Upper lobe of left lung (tissue), 4 donors: ENCODE results near the gene TM4SF1.

Experiments used
- POLR2A ChIP-seq, 4 donors: fragments of 450-650 bp; IDR thresholded peaks; one replicate each; pipeline ENCODE4 v1.5.1; 2016 to 2017; ENCODE audit warnings: antibody characterized with exemption in 4 of 4, mild to moderate bottlenecking in 2 of 4
- TF ChIP-seq, protein P1 (sequence below), 6 experiments: fragments of 450-650 bp in 4 of 6; fragments of 200-600 bp in 2 of 6; sonication (generic) in 2 of 6; IDR thresholded peaks; one replicate each; pipeline ENCODE4 v1.5.1; 2016 to 2019; ENCODE audit warnings: antibody characterized with exemption in 6 of 6

DNA sequence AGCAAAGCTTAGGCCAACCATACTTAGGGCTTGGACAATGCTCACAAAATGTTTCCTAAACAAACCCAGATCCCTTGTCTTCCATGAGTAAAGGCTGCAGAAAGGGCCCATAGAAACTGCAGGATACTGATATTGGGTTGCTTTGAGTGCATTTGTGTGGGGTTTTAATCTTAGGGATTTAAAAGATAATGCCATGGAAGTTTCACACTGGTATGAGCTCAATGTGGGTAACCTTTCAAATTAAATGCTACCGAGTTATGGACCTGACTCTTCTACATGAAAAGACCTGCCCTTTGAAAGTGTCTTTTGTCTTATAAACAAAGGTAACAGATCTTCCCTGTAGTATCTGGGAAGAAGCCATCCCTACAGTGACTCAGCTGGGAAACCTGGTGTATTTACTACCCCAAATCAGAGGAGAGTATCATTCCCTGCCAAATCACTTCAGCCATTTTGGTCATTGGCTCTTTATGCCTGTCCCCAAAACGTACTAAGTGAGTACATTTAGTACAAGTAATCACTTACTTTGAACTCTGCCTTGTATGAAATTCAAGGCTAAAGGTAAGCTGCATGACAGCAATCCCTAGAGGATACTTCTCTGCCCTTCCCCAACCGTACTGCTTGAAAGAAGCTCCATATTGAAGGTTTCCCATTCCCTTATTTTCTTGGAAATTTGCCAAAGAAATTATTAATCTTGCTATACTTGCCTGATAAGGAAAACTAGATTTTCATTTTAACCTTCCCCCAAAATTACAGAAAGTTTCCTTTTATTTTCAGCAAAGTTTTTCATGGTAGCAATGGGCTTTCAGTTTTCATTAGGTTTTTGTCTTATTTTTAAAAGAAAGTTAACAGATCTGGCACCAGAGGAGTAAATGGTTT, 7.2 kb downstream of the TM4SF1 start:
- TF ChIP-seq, protein P1, sequence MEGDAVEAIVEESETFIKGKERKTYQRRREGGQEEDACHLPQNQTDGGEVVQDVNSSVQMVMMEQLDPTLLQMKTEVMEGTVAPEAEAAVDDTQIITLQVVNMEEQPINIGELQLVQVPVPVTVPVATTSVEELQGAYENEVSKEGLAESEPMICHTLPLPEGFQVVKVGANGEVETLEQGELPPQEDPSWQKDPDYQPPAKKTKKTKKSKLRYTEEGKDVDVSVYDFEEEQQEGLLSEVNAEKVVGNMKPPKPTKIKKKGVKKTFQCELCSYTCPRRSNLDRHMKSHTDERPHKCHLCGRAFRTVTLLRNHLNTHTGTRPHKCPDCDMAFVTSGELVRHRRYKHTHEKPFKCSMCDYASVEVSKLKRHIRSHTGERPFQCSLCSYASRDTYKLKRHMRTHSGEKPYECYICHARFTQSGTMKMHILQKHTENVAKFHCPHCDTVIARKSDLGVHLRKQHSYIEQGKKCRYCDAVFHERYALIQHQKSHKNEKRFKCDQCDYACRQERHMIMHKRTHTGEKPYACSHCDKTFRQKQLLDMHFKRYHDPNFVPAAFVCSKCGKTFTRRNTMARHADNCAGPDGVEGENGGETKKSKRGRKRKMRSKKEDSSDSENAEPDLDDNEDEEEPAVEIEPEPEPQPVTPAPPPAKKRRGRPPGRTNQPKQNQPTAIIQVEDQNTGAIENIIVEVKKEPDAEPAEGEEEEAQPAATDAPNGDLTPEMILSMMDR (IDR thresholded peaks at IDR 0.05), result no peak
- no peak for TF ChIP-seq POLR2A (IDR thresholded peaks at IDR 0.05)
